ENCODE measurements around the gene SPSB2. TPM values are rescaled to one million over a fixed set of nuclear protein-coding genes. Genes with fewer than 3 reads are reported as not detected.

The SPSB2 gene
- total and polyA plus RNA-seq, 2 donors (not counting 1 experiment from before 2014, with no cell fraction given) = 9.4 to 16.0 TPM

- H3K27me3 Mint-ChIP-seq = no peaks in the 10 kb centered on the region
- Histone ChIP-seq H4K20me1 (ENCODE audit: control insufficient read depth, insufficient read depth, low read length, poor library complexity, severe bottlenecking) (peaks cover 5% of the 10 kb centered on the region), H3K27ac (ENCODE audit: low read length in 2 of 2) (no peak overlapping the region), H3K9me3 (ENCODE audit: control extremely low read depth in 1 of 3, control insufficient read depth in 2 of 3, insufficient read depth in 1 of 3, low read length in 2 of 3) (no peaks in the 10 kb centered on the region), H3K79me2 (ENCODE audit: control insufficient read depth, insufficient read depth, low read length) (peaks cover 48% of the 10 kb centered on the region), H3K9ac (ENCODE audit: low read length) (no peak overlapping the region), H2AFZ (ENCODE audit: insufficient read depth, low read depth, low read length, poor library complexity, severe bottlenecking) (no peak overlapping the region), H3K4me3 (ENCODE audit: control extremely low read depth in 1 of 5, extremely low read depth in 1 of 5, insufficient read depth in 1 of 5, low read depth in 2 of 5, low read length in 4 of 5) (no peak overlapping the region), H3K4me1 (ENCODE audit: control insufficient read depth in 2 of 2, insufficient read depth in 2 of 2, low read length in 2 of 2) (peaks cover 6 to 22% of the 10 kb centered on the region in 2 donors), H3K27me3 (replicated peaks in 1 of 4; ENCODE audit: control extremely low read depth in 1 of 4, control insufficient read depth in 3 of 4, insufficient read depth in 4 of 4, low read length in 3 of 4) (no peaks in the 10 kb centered on the region), H3K36me3 (replicated peaks in 1 of 2; ENCODE audit: control extremely low read depth in 1 of 2, control insufficient read depth in 1 of 2, extremely low read depth in 1 of 2, insufficient read depth in 2 of 2, low read length in 1 of 2) (peaks cover 0 to 53% of the 10 kb centered on the region in 2 experiments), H3K4me2 (replicated peaks; ENCODE audit: low read depth, low read length, poor library complexity, severe bottlenecking) (no peak overlapping the region)
- intact Hi-C loops (cut with micrococcal nuclease) = no loop called here
- CTCF ChIA-PET = interaction anchor here (1.0 to 6.7 kb wide), 3 partner anchors 15 to 102 kb away, joined by 3 to 136 read pairs (median 3); partner anchors contain the start of genes MLF2, SPSB2 and TPI1
- no peak for DNase-seq
- POLR2A ChIA-PET = interaction anchor here (5.3 kb wide), 1 partner anchor 12 kb away, joined by 49 read pairs; the partner anchor contains the start of gene TPI1
- no peak for ATAC-seq (ENCODE audit: low read depth)
- TF ChIP-seq EZH2 (IDR thresholded peaks at IDR 0.05; ENCODE audit: borderline replicate concordance, insufficient read depth, low read depth, low read length, poor library complexity, severe bottlenecking) (no peak), CTCF (IDR thresholded peaks at IDR 0.05) (no peak)
- no peak overlapping the region for H3K4me3 Mint-ChIP-seq
- 97% methylated on average over 13 of the region's 14 CpGs for WGBS (ENCODE audit: insufficient coverage)
- no peak overlapping the region for H3K27ac Mint-ChIP-seq
- H3K9me3 Mint-ChIP-seq (ENCODE audit: insufficient read depth) = no peaks in the 10 kb centered on the region
- peaks cover 16% of the 10 kb centered on the region for H3K4me1 Mint-ChIP-seq
Observed at GRCh38 chr12:6855322-6855721, 17.8 kb downstream of the SPSB2 start.

GRCh38 chr12:6854036-6854435, 19.1 kb downstream of the SPSB2 start:
- Histone ChIP-seq H2AFZ (ENCODE audit: insufficient read depth, low read depth, low read length, poor library complexity, severe bottlenecking) (no peak overlapping the region), H3K9ac (ENCODE audit: low read length) (no peak overlapping the region), H4K20me1 (ENCODE audit: control insufficient read depth, insufficient read depth, low read length, poor library complexity, severe bottlenecking) (peaks cover 5% of the 10 kb centered on the region), H3K27me3 (replicated peaks in 1 of 4; ENCODE audit: control extremely low read depth in 1 of 4, control insufficient read depth in 3 of 4, insufficient read depth in 4 of 4, low read length in 3 of 4) (no peaks in the 10 kb centered on the region), H3K9me3 (ENCODE audit: control extremely low read depth in 1 of 3, control insufficient read depth in 2 of 3, insufficient read depth in 1 of 3, low read length in 2 of 3) (no peaks in the 10 kb centered on the region), H3K36me3 (replicated peaks in 1 of 2; ENCODE audit: control extremely low read depth in 1 of 2, control insufficient read depth in 1 of 2, extremely low read depth in 1 of 2, insufficient read depth in 2 of 2, low read length in 1 of 2) (peaks cover 0 to 45% of the 10 kb centered on the region in 2 experiments), H3K4me3 (ENCODE audit: control extremely low read depth in 1 of 5, extremely low read depth in 1 of 5, insufficient read depth in 1 of 5, low read depth in 2 of 5, low read length in 4 of 5) (no peak overlapping the region), H3K27ac (ENCODE audit: low read length in 2 of 2) (no peak overlapping the region), H3K4me1 (ENCODE audit: control insufficient read depth in 2 of 2, insufficient read depth in 2 of 2, low read length in 2 of 2) (peaks cover 6 to 23% of the 10 kb centered on the region in 2 donors), H3K4me2 (replicated peaks; ENCODE audit: low read depth, low read length, poor library complexity, severe bottlenecking) (no peak overlapping the region), H3K79me2 (ENCODE audit: control insufficient read depth, insufficient read depth, low read length) (peaks cover 48% of the 10 kb centered on the region)
- intact Hi-C loops (cut with micrococcal nuclease) = loop anchor here (5.0 kb wide), 3 partner anchors 83 to 297 kb away; partner anchors contain the start of genes IFFO1 and PTMS
- Mint-ChIP-seq H3K9me3 (ENCODE audit: insufficient read depth) (no peaks in the 10 kb centered on the region), H3K4me1 (peaks cover 23% of the 10 kb centered on the region), H3K27ac (no peak overlapping the region), H3K27me3 (no peaks in the 10 kb centered on the region), H3K4me3 (peak overlapping the region; percentile 92)
- ChIA-PET CTCF (interaction anchor here (3.3 to 6.7 kb wide), 2 partner anchors 16 to 101 kb away, joined by 15 to 136 read pairs; partner anchors contain the start of genes MLF2, SPSB2 and TPI1), POLR2A (interaction anchor here (0.6 to 5.3 kb wide), 3 partner anchors 13 to 193 kb away, joined by 3 to 49 read pairs (median 8); partner anchors contain the start of gene TPI1)
- 98% methylated on average over 5 of the region's 6 CpGs for WGBS (ENCODE audit: insufficient coverage)
- no peak for TF ChIP-seq CTCF (IDR thresholded peaks at IDR 0.05)
- no peak for TF ChIP-seq EZH2 (IDR thresholded peaks at IDR 0.05; ENCODE audit: borderline replicate concordance, insufficient read depth, low read depth, low read length, poor library complexity, severe bottlenecking)
- ATAC-seq (ENCODE audit: low read depth) (no peak), DNase-seq (no peak)

Measured in B cell (primary cell).